HL-60 (cell line): ENCODE data around the gene COQ10B.

Experiments
- SPI1 ChIP-seq: IDR thresholded peaks from 2 replicates; pipeline ENCODE4 v1.6.1; 2012; ENCODE audit warnings: low read depth, mild to moderate bottlenecking, borderline replicate concordance
- TF ChIP-seq, protein P1 (sequence below): IDR thresholded peaks from one replicate; pipeline ENCODE4 v1.5.1; 2011; ENCODE audit warnings: low read length, control low read depth, inconsistent platforms; ENCODE audit not compliant: insufficient read depth
- TF ChIP-seq, protein P2 (sequence below): IDR thresholded peaks from 2 replicates; pipeline ENCODE4 v1.6.1; 2012; ENCODE audit warnings: low read depth; ENCODE audit not compliant: insufficient replicate concordance

DNA sequence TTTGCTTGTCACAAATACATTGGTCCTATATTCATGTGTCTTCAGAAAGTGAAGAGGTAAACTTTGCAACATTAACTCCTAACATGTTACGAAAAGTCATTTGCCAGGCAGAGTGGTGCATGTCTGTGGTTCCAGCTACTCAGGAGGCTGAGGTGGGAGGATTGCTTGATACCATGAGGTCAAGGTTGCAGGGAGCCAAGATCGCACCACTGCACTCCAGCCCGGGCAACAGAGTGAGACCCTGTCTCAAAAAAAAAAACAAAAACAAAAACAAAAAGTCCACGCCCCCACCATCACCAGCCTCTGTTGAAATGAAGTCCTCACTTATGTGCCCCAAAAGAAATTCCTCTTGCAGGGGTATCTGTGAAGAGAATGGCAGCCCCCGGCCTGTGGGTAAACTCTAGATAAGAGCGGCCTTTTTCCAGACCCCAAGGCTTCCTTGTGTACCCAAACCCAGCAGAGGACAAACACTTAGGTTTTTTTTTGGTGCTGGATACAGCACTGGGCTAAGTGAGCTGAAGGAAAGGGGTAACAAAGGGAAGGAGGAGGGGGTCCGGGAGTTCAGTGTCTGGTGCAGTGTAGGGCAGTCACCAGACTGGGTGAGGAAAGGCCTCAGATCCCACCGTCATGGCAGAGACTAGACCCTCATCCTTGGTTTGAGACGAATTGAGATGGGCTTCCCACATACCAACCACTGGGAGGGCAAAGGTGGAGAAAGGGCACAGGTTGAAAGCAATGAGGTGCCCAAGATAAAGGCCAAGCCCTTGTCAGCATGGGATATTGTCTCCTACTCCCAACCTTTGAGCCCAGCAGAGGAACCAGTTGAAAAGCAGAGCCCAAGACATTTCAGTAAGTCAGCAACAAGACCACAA is 27.0 kb downstream of the COQ10B start:
- TF ChIP-seq, protein P1, sequence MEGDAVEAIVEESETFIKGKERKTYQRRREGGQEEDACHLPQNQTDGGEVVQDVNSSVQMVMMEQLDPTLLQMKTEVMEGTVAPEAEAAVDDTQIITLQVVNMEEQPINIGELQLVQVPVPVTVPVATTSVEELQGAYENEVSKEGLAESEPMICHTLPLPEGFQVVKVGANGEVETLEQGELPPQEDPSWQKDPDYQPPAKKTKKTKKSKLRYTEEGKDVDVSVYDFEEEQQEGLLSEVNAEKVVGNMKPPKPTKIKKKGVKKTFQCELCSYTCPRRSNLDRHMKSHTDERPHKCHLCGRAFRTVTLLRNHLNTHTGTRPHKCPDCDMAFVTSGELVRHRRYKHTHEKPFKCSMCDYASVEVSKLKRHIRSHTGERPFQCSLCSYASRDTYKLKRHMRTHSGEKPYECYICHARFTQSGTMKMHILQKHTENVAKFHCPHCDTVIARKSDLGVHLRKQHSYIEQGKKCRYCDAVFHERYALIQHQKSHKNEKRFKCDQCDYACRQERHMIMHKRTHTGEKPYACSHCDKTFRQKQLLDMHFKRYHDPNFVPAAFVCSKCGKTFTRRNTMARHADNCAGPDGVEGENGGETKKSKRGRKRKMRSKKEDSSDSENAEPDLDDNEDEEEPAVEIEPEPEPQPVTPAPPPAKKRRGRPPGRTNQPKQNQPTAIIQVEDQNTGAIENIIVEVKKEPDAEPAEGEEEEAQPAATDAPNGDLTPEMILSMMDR, result no peak
- TF ChIP-seq SPI1, result no peak
- TF ChIP-seq, protein P2, sequence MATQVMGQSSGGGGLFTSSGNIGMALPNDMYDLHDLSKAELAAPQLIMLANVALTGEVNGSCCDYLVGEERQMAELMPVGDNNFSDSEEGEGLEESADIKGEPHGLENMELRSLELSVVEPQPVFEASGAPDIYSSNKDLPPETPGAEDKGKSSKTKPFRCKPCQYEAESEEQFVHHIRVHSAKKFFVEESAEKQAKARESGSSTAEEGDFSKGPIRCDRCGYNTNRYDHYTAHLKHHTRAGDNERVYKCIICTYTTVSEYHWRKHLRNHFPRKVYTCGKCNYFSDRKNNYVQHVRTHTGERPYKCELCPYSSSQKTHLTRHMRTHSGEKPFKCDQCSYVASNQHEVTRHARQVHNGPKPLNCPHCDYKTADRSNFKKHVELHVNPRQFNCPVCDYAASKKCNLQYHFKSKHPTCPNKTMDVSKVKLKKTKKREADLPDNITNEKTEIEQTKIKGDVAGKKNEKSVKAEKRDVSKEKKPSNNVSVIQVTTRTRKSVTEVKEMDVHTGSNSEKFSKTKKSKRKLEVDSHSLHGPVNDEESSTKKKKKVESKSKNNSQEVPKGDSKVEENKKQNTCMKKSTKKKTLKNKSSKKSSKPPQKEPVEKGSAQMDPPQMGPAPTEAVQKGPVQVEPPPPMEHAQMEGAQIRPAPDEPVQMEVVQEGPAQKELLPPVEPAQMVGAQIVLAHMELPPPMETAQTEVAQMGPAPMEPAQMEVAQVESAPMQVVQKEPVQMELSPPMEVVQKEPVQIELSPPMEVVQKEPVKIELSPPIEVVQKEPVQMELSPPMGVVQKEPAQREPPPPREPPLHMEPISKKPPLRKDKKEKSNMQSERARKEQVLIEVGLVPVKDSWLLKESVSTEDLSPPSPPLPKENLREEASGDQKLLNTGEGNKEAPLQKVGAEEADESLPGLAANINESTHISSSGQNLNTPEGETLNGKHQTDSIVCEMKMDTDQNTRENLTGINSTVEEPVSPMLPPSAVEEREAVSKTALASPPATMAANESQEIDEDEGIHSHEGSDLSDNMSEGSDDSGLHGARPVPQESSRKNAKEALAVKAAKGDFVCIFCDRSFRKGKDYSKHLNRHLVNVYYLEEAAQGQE, result no peak
